ENCODE measurements around the gene CNOT11.

CNOT11 gene

GRCh38 chr2:101256316-101256715 lies 3.6 kb downstream of the CNOT11 start:
- DNase-seq = no peak
- peaks cover 19% of the 10 kb centered on the region for H3K4me1 ChIP-seq (ENCODE audit: control insufficient read depth, insufficient read depth, low read length, poor library complexity, severe bottlenecking)
- H3K27me3 ChIP-seq (replicated peaks; ENCODE audit: control insufficient read depth, insufficient read depth, low read length, poor library complexity, severe bottlenecking) = no peaks in the 10 kb centered on the region
- H3K4me3 ChIP-seq (ENCODE audit: insufficient read depth, low read depth, low read length, poor library complexity, severe bottlenecking) = no peak overlapping the region
- no peaks in the 10 kb centered on the region for H3K9me3 ChIP-seq (ENCODE audit: control insufficient read depth, low read length)
- H3K27ac ChIP-seq (ENCODE audit: insufficient read depth, low read length, poor library complexity, severe bottlenecking) = no peak overlapping the region
- H3K36me3 ChIP-seq (ENCODE audit: control insufficient read depth, insufficient read depth, low read length) = peaks cover 20% of the 10 kb centered on the region

GRCh38 chr2:101258804-101259203 lies 6.1 kb downstream of the CNOT11 start:
- Histone ChIP-seq H3K36me3 (ENCODE audit: control insufficient read depth, insufficient read depth, low read length) (peaks cover 39% of the 10 kb centered on the region), H3K4me1 (ENCODE audit: control insufficient read depth, insufficient read depth, low read length, poor library complexity, severe bottlenecking) (peaks cover 8% of the 10 kb centered on the region), H3K27ac (ENCODE audit: insufficient read depth, low read length, poor library complexity, severe bottlenecking) (no peak overlapping the region), H3K9me3 (ENCODE audit: control insufficient read depth, low read length) (no peaks in the 10 kb centered on the region), H3K27me3 (replicated peaks; ENCODE audit: control insufficient read depth, insufficient read depth, low read length, poor library complexity, severe bottlenecking) (no peaks in the 10 kb centered on the region), H3K4me3 (ENCODE audit: insufficient read depth, low read depth, low read length, poor library complexity, severe bottlenecking) (no peak overlapping the region)
- DNase-seq = no peak

GRCh38 chr2:101262142-101262541 lies 9.5 kb downstream of the CNOT11 start:
- no peak overlapping the region for H3K27ac ChIP-seq (ENCODE audit: insufficient read depth, low read length, poor library complexity, severe bottlenecking)
- DNase-seq = no peak
- H3K4me3 ChIP-seq (ENCODE audit: insufficient read depth, low read depth, low read length, poor library complexity, severe bottlenecking) = no peak overlapping the region
- no peaks in the 10 kb centered on the region for H3K4me1 ChIP-seq (ENCODE audit: control insufficient read depth, insufficient read depth, low read length, poor library complexity, severe bottlenecking)
- H3K27me3 ChIP-seq (replicated peaks; ENCODE audit: control insufficient read depth, insufficient read depth, low read length, poor library complexity, severe bottlenecking) = no peaks in the 10 kb centered on the region
- H3K9me3 ChIP-seq (ENCODE audit: control insufficient read depth, low read length) = no peaks in the 10 kb centered on the region
- H3K36me3 ChIP-seq (ENCODE audit: control insufficient read depth, insufficient read depth, low read length) = peaks cover 70% of the 10 kb centered on the region

- H3K4me1 ChIP-seq (ENCODE audit: control insufficient read depth, insufficient read depth, low read length, poor library complexity, severe bottlenecking) = no peaks in the 10 kb centered on the region
- no peak overlapping the region for H3K27ac ChIP-seq (ENCODE audit: insufficient read depth, low read length, poor library complexity, severe bottlenecking)
- H3K27me3 ChIP-seq (replicated peaks; ENCODE audit: control insufficient read depth, insufficient read depth, low read length, poor library complexity, severe bottlenecking) = no peaks in the 10 kb centered on the region
- H3K4me3 ChIP-seq (ENCODE audit: insufficient read depth, low read depth, low read length, poor library complexity, severe bottlenecking) = no peak overlapping the region
- no peaks in the 10 kb centered on the region for H3K9me3 ChIP-seq (ENCODE audit: control insufficient read depth, low read length)
- DNase-seq = no peak
- H3K36me3 ChIP-seq (ENCODE audit: control insufficient read depth, insufficient read depth, low read length) = peaks cover 77% of the 10 kb centered on the region
Measured at GRCh38 chr2:101263377-101263800, 10.7 kb downstream of the CNOT11 start.

- no peak for DNase-seq
- Histone ChIP-seq H3K4me3 (ENCODE audit: insufficient read depth, low read depth, low read length, poor library complexity, severe bottlenecking) (no peak overlapping the region), H3K27ac (ENCODE audit: insufficient read depth, low read length, poor library complexity, severe bottlenecking) (no peak overlapping the region), H3K4me1 (ENCODE audit: control insufficient read depth, insufficient read depth, low read length, poor library complexity, severe bottlenecking) (no peaks in the 10 kb centered on the region), H3K36me3 (ENCODE audit: control insufficient read depth, insufficient read depth, low read length) (peaks cover 77% of the 10 kb centered on the region), H3K9me3 (ENCODE audit: control insufficient read depth, low read length) (no peaks in the 10 kb centered on the region), H3K27me3 (replicated peaks; ENCODE audit: control insufficient read depth, insufficient read depth, low read length, poor library complexity, severe bottlenecking) (no peaks in the 10 kb centered on the region)
Measured at GRCh38 chr2:101264360-101264939, 11.8 kb downstream of the CNOT11 start.

GRCh38 chr2:101265893-101266499 lies 13.3 kb downstream of the CNOT11 start:
- no peaks in the 10 kb centered on the region for H3K27me3 ChIP-seq (replicated peaks; ENCODE audit: control insufficient read depth, insufficient read depth, low read length, poor library complexity, severe bottlenecking)
- no peak overlapping the region for H3K4me3 ChIP-seq (ENCODE audit: insufficient read depth, low read depth, low read length, poor library complexity, severe bottlenecking)
- H3K4me1 ChIP-seq (ENCODE audit: control insufficient read depth, insufficient read depth, low read length, poor library complexity, severe bottlenecking) = no peaks in the 10 kb centered on the region
- no peaks in the 10 kb centered on the region for H3K9me3 ChIP-seq (ENCODE audit: control insufficient read depth, low read length)
- H3K27ac ChIP-seq (ENCODE audit: insufficient read depth, low read length, poor library complexity, severe bottlenecking) = no peak overlapping the region
- DNase-seq = no peak
- peaks cover 85% of the 10 kb centered on the region for H3K36me3 ChIP-seq (ENCODE audit: control insufficient read depth, insufficient read depth, low read length)

- Histone ChIP-seq H3K9me3 (ENCODE audit: control insufficient read depth, low read length) (no peaks in the 10 kb centered on the region), H3K27ac (ENCODE audit: insufficient read depth, low read length, poor library complexity, severe bottlenecking) (no peak overlapping the region), H3K27me3 (replicated peaks; ENCODE audit: control insufficient read depth, insufficient read depth, low read length, poor library complexity, severe bottlenecking) (no peaks in the 10 kb centered on the region), H3K4me1 (ENCODE audit: control insufficient read depth, insufficient read depth, low read length, poor library complexity, severe bottlenecking) (no peaks in the 10 kb centered on the region), H3K4me3 (ENCODE audit: insufficient read depth, low read depth, low read length, poor library complexity, severe bottlenecking) (no peak overlapping the region), H3K36me3 (ENCODE audit: control insufficient read depth, insufficient read depth, low read length) (peaks cover 93% of the 10 kb centered on the region)
- DNase-seq = no peak
Measured at GRCh38 chr2:101267671-101268656, 15.3 kb downstream of the CNOT11 start.

- no peak for DNase-seq
- Histone ChIP-seq H3K4me1 (ENCODE audit: control insufficient read depth, insufficient read depth, low read length, poor library complexity, severe bottlenecking) (no peaks in the 10 kb centered on the region), H3K36me3 (ENCODE audit: control insufficient read depth, insufficient read depth, low read length) (peaks cover 83% of the 10 kb centered on the region), H3K9me3 (ENCODE audit: control insufficient read depth, low read length) (no peaks in the 10 kb centered on the region), H3K27me3 (replicated peaks; ENCODE audit: control insufficient read depth, insufficient read depth, low read length, poor library complexity, severe bottlenecking) (no peaks in the 10 kb centered on the region), H3K4me3 (ENCODE audit: insufficient read depth, low read depth, low read length, poor library complexity, severe bottlenecking) (no peak overlapping the region), H3K27ac (ENCODE audit: insufficient read depth, low read length, poor library complexity, severe bottlenecking) (no peak overlapping the region)
Measured at GRCh38 chr2:101270700-101271259, 18.1 kb downstream of the CNOT11 start.

GRCh38 chr2:101272045-101272784 lies 19.5 kb downstream of the CNOT11 start:
- no peaks in the 10 kb centered on the region for H3K9me3 ChIP-seq (ENCODE audit: control insufficient read depth, low read length)
- peaks cover 77% of the 10 kb centered on the region for H3K36me3 ChIP-seq (ENCODE audit: control insufficient read depth, insufficient read depth, low read length)
- no peak for DNase-seq
- no peak overlapping the region for H3K4me3 ChIP-seq (ENCODE audit: insufficient read depth, low read depth, low read length, poor library complexity, severe bottlenecking)
- no peak overlapping the region for H3K27ac ChIP-seq (ENCODE audit: insufficient read depth, low read length, poor library complexity, severe bottlenecking)
- H3K4me1 ChIP-seq (ENCODE audit: control insufficient read depth, insufficient read depth, low read length, poor library complexity, severe bottlenecking) = no peaks in the 10 kb centered on the region
- no peaks in the 10 kb centered on the region for H3K27me3 ChIP-seq (replicated peaks; ENCODE audit: control insufficient read depth, insufficient read depth, low read length, poor library complexity, severe bottlenecking)
